Neural progenitor cell (in vitro differentiated cells): ENCODE results near the gene UBN2.
"Not testable (repeated sequence)": the region's sequence is repeated elsewhere in the genome, so short reads cannot be mapped to it uniquely, and the experiment has no call there.

Source experiments
- EZH2 ChIP-seq: fragments of 200-600 bp; sonication (generic); IDR thresholded peaks from 2 replicates; pipeline ENCODE4 v1.6.1; 2017; ENCODE audit warnings: antibody characterized with exemption, mild to moderate bottlenecking, moderate library complexity
- TF ChIP-seq, protein P1 (sequence below): fragments of 200-600 bp; sonication (generic); IDR thresholded peaks from 2 replicates; pipeline ENCODE4 v1.5.1; 2017; ENCODE audit warnings: antibody characterized with exemption, mild to moderate bottlenecking

DNA sequence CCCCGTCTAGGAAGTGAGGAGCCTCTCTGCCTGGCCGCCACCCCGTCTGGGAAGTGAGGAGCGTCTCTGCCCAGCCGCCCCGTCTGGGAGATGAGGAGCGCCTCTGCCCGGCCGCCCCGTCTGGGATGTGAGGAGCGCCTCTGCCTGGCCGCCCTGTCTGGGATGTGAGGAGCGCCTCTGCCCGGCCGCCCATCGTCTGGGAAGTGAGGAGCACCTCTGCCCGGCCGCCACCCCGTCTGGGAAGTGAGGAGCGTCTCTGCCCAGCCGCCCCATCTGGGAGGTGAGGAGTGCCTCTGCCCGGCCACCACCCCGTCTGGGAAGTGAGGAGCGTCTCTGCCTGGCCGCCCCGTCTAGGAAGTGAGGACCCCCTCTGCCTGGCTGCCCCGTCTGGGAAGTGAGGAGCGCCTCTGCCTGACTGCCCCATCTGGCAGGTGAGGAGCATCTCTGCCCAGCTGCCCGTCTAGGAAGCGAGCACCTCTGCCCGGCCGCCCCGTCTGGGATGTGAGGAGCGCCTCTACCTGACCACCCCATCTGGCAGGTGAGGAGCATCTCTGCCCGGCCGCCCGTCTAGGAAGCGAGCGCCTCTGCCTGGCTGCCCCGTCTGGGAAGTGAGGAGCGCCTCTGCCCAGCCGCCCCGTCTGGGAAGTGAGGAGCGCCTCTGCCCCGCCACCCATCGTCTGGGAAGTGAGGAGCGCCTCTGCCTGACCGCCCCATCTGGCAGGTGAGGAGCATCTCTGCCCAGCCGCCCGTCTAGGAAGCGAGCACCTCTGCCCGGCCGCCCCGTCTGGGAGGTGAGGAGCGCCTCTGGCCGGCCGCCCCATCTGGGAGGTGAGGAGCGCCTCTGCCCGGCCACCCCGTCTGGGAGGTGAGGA, 5.5 kb upstream of the UBN2 start:
- TF ChIP-seq, protein P1, sequence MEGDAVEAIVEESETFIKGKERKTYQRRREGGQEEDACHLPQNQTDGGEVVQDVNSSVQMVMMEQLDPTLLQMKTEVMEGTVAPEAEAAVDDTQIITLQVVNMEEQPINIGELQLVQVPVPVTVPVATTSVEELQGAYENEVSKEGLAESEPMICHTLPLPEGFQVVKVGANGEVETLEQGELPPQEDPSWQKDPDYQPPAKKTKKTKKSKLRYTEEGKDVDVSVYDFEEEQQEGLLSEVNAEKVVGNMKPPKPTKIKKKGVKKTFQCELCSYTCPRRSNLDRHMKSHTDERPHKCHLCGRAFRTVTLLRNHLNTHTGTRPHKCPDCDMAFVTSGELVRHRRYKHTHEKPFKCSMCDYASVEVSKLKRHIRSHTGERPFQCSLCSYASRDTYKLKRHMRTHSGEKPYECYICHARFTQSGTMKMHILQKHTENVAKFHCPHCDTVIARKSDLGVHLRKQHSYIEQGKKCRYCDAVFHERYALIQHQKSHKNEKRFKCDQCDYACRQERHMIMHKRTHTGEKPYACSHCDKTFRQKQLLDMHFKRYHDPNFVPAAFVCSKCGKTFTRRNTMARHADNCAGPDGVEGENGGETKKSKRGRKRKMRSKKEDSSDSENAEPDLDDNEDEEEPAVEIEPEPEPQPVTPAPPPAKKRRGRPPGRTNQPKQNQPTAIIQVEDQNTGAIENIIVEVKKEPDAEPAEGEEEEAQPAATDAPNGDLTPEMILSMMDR, result not testable (repeated sequence)
- TF ChIP-seq EZH2, result not testable (repeated sequence)
